Tibial nerve (tissue), 4 donors: ENCODE data around the gene AGPAT2. TPM values are rescaled to one million over a fixed set of nuclear protein-coding genes. Genes with fewer than 3 reads are reported as not detected.

Experiments
- DNase-seq, 2 donors: peaks; one replicate each; pipeline ENCODE4 v3.0.0-alpha.2; 2019; ENCODE audit warnings: low spot score in 2 of 2
- H3K27ac ChIP-seq, 4 donors: fragments of 200-600 bp; sonication (generic) in 3 of 4; one replicate each; pipeline ENCODE4 v1.5.1; 2017 to 2019; ENCODE audit warnings: mild to moderate bottlenecking in 1 of 4
- H3K27me3 ChIP-seq, 2 donors: fragments of 200-600 bp; sonication (generic) in 1 of 2; one replicate each; pipeline versions ENCODE4 v1.5.1 to v1.6.0; 2017 to 2019
- H3K36me3 ChIP-seq, 3 donors: fragments of 200-600 bp; sonication (generic); one replicate each; pipeline ENCODE4 v1.5.1; 2018 to 2019
- H3K4me1 ChIP-seq, 4 donors: fragments of 200-600 bp; sonication (generic) in 3 of 4; one replicate each; pipeline ENCODE4 v1.5.1; 2017 to 2019
- H3K4me3 ChIP-seq, 4 donors: fragments of 200-600 bp; sonication (generic) in 3 of 4; one replicate each; pipeline ENCODE4 v1.5.1; 2017 to 2019; ENCODE audit warnings: mild to moderate bottlenecking in 1 of 4, moderate library complexity in 1 of 4
- H3K9me3 ChIP-seq, 4 donors: fragments of 200-600 bp; sonication (generic) in 3 of 4; one replicate each; pipeline ENCODE4 v1.5.1; 2017 to 2019
- EP300 ChIP-seq, 2 donors: sonication (generic); formaldehyde crosslinking; IDR thresholded peaks; one replicate each; pipeline ENCODE4 v1.6.1; 2017; ENCODE audit warnings: antibody characterized with exemption in 2 of 2, mild to moderate bottlenecking in 1 of 2
- POLR2A ChIP-seq, 2 donors: fragments of 450-650 bp; IDR thresholded peaks; one replicate each; pipeline ENCODE4 v1.6.1; 2017; ENCODE audit warnings: antibody characterized with exemption in 2 of 2, mild to moderate bottlenecking in 2 of 2, moderate library complexity in 2 of 2
- WGBS, 2 donors: methylation state at CpG; one replicate each; pipeline ENCODE4 v1.1.5; 2018; 5-methylcytosine and 5-hydroxymethylcytosine counted together
- total RNA-seq, 4 donors: library from RNA; depleted of rRNA; stranded (reverse); fragments of >200 nt; gene quantifications; one replicate each; pipeline ENCODE4 v1.1.0, GENCODE V29; 2016
- TF ChIP-seq, protein P1 (sequence below), 5 experiments: fragments of 200-600 bp in 3 of 5; fragments of 450-650 bp in 2 of 5; sonication (generic) in 3 of 5; IDR thresholded peaks; one replicate each; pipeline ENCODE4 v1.5.1; 2016 to 2019; ENCODE audit warnings: antibody characterized with exemption in 5 of 5, mild to moderate bottlenecking in 3 of 5, moderate library complexity in 2 of 5

The AGPAT2 gene
- total RNA-seq, 4 donors from 2014 or later = 79.6 to 292 (median 151) TPM

DNA sequence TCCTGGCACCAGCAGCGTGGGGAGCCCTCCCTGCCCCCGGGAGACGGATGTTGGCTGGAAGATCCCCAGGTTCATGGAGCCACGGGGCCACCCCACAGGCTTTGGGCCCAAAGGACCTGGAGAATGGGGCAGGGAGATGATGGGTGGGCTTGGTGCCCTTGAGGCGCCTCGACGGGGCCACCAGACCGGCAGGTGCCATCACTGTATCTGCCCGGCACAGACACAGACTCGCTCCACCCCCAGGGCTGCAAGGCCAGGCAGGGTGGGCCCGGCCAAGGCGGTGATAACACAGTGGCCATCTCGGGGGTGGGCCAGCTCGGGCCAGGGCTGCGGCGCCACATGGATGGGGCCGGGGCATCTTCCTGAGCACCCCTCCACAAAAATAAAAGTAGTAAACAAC lies 59.6 kb downstream of the AGPAT2 start:
- DNase-seq = no peak
- Histone ChIP-seq H3K27me3 (no peaks in the 10 kb centered on the region), H3K4me3 (no peak overlapping the region), H3K27ac (no peak overlapping the region), H3K9me3 (no peaks in the 10 kb centered on the region), H3K4me1 (peaks cover 0 to 63% (median 45%) of the 10 kb centered on the region in 4 donors), H3K36me3 (no peaks in the 10 kb centered on the region)
- TF ChIP-seq EP300 (IDR thresholded peaks at IDR 0.05) = no peak
- TF ChIP-seq, protein P1, sequence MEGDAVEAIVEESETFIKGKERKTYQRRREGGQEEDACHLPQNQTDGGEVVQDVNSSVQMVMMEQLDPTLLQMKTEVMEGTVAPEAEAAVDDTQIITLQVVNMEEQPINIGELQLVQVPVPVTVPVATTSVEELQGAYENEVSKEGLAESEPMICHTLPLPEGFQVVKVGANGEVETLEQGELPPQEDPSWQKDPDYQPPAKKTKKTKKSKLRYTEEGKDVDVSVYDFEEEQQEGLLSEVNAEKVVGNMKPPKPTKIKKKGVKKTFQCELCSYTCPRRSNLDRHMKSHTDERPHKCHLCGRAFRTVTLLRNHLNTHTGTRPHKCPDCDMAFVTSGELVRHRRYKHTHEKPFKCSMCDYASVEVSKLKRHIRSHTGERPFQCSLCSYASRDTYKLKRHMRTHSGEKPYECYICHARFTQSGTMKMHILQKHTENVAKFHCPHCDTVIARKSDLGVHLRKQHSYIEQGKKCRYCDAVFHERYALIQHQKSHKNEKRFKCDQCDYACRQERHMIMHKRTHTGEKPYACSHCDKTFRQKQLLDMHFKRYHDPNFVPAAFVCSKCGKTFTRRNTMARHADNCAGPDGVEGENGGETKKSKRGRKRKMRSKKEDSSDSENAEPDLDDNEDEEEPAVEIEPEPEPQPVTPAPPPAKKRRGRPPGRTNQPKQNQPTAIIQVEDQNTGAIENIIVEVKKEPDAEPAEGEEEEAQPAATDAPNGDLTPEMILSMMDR (IDR thresholded peaks at IDR 0.05) = no peak
- TF ChIP-seq POLR2A (IDR thresholded peaks at IDR 0.05) = no peak
- 89 to 93% methylated on average over 12 to 17 of the region's 17 CpGs for whole genome bisulfite sequencing, 2 donors

DNA sequence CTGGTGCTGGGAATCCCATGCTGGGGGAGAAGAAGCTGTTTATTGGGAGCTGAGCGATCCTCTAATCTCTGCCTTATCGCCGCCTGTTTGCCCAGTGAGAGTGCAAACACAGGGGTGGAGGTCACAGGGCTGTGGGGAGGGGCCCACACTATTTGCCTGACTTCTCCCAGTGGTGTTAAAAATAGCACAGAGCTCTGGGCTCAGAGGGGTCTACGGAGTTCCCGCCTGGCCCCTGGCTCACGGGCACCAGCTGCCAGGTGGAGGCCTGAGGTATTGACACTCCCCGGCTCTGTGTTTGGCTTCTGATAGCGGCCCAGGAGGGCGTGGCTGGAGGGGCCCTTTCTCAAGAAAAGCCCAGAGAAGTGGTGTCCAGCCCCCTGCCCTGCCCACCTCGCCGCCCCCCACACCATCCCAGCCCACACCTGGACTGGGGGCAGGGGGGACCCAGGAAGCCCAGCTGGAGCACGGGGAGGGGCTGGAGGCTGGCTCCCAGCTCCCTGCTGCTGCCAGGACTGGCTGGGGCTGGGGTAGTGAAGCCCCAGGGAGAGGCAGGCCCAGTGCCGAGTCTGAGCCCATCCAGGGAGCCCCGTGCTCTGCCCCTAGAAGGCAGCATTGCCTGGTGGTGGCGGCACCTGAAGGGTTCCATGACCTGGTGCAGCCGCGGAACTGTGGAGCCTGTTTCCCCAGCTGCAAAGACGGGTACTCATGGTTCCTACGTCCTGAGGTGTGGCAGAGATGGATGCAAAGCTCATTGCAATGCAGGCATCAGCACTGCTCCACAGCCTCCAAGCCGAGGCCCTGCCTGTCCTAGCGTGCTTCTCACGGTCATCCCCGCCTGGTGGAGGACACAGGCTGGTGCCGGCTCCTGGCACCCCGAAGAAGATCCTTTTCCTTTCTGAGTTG lies 60.3 kb downstream of the AGPAT2 start:
- peaks cover 0 to 63% (median 45%) of the 10 kb centered on the region in 4 donors for H3K4me1 ChIP-seq
- H3K27ac ChIP-seq = no peak overlapping the region

DNA sequence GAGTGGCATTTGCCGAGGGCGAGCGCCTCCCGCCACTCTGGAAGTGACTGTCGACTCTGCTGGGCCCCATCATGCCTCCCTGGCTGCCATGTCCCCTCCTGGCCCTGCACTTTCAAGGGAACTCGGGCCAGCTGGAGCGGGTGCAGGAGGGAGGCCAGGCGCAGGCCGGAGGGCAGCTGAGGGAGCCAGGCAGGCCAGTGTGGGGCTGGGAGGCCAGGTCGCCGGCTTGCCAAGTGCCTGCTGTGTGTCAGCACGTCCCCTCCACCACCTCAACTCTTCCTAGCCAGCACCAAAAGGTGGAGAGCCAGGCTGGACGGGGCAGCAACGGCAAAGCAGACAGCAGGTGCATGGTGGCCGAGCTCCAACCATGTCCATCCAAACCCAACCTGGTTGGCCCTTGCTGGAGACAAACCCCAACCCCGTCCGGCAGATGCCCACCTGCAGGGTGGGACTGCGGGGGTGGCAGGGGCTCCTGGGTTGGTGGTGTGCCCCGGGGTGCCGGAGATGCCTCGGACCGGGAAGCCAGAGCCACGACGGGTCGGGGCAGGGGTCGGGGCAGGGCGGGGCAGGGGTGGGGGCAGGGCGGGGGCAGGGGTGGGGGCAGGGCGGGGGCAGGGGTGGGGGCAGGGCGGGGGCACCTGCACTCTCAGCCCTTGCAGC lies 61.1 kb downstream of the AGPAT2 start:
- WGBS, 2 donors = 48 to 58% methylated on average over 13 to 22 of the region's 30 CpGs
- Histone ChIP-seq H3K27me3 (no peaks in the 10 kb centered on the region), H3K27ac (peak overlapping the region in 3 of 4 donors; percentile 37 to 67 (median 46)), H3K9me3 (no peaks in the 10 kb centered on the region), H3K4me1 (peaks cover 0 to 59% (median 45%) of the 10 kb centered on the region in 4 donors), H3K36me3 (no peaks in the 10 kb centered on the region), H3K4me3 (no peak overlapping the region)
- TF ChIP-seq POLR2A (IDR thresholded peaks at IDR 0.05) = no peak
- TF ChIP-seq EP300 (IDR thresholded peaks at IDR 0.05) = no peak
- TF ChIP-seq, protein P1 (IDR thresholded peaks at IDR 0.05) = no peak
- DNase-seq = no peak

More for the DNA sequence above, 60.3 kb downstream of the AGPAT2 start:
- Histone ChIP-seq H3K4me3 (no peak overlapping the region), H3K27me3 (no peaks in the 10 kb centered on the region), H3K9me3 (no peaks in the 10 kb centered on the region), H3K36me3 (no peaks in the 10 kb centered on the region)
- no peak for TF ChIP-seq EP300 (IDR thresholded peaks at IDR 0.05)
- TF ChIP-seq, protein P1 (IDR thresholded peaks at IDR 0.05) = no peak
- no peak for TF ChIP-seq POLR2A (IDR thresholded peaks at IDR 0.05)
- DNase-seq = no peak
- 74 to 76% methylated on average over 23 to 24 of the region's 25 CpGs for WGBS, 2 donors

DNA sequence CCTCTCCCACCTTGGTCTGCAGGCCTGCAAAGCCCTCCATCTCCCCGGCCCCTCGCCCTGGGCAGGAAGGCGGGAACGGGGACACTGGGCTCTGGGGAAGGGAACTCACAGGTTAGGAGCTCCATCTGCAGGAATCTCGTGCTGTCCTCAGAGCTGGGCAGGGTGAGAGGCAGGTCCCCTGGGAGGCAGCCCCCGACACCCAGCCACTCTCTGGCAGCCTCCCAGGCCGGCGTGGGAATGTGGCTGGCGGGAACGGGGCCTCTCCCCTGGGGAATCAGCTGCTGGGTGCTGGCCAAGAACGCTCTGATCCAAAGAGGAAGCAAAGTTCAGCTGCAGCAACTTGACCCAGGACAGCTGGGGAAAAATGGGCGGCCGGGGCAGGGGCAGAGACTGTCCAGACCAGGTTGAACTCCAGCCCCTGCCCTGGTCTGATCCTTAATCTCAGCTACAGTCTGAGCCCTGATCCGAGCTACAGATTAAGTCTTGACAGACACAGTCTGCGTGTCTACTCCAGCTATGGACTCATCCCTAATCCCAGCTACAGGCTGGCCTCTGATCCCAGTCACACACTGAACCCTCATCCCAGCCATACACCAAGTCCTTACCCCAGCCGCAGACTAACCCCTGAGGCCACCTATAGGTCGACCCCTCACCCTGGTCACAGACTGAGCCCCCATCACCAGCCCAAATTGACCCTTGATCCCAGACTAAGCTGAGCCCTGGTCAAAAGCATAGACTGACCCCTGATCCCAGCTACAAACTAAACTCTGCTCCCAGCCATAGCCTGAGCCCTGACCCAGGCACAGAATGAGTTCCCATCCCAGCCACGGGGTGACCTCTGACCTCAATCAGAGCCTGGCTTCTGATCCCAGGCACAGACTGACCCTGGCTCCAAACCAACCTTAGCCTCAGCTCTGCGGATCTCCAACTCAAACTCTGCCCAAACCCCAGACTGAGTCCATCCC lies 61.9 kb downstream of the AGPAT2 start:
- TF ChIP-seq EP300 (IDR thresholded peaks at IDR 0.05) (peak; percentile 58 to 87), POLR2A (IDR thresholded peaks at IDR 0.05) (no peak)
- TF ChIP-seq, protein P1 (IDR thresholded peaks at IDR 0.05) = peak; percentile 31 to 80 (median 55)
- Histone ChIP-seq H3K9me3 (no peaks in the 10 kb centered on the region), H3K27me3 (no peaks in the 10 kb centered on the region), H3K27ac (peak overlapping the region in 3 of 4 donors; percentile 37 to 67 (median 46)), H3K4me3 (no peak overlapping the region), H3K36me3 (no peaks in the 10 kb centered on the region), H3K4me1 (peaks cover 0 to 55% (median 44%) of the 10 kb centered on the region in 4 donors)
- peak; percentile 70 to 73 for DNase-seq
- 16 to 29% methylated on average over 13 to 18 of the region's 19 CpGs for WGBS, 2 donors
